ENCODE results near the gene MSRB3.
"Not testable (repeated sequence)": the region's sequence is repeated elsewhere in the genome, so short reads cannot be mapped to it uniquely, and the experiment has no call there.

Gene MSRB3

GRCh38 chr12:65278576-65279368 is at the start of gene MSRB3:
MSRB3 (plus strand) TSS chr12:65278683; CDS start chr12:65308580, 29,897 bp downstream.
- DNase-seq = peak; percentile 57

GRCh38 chr12:65229441-65229840 is 49.0 kb upstream of the MSRB3 start:
- DNase-seq = no peak

GRCh38 chr12:65232476-65233077 is 45.9 kb upstream of the MSRB3 start:
- DNase-seq = no peak

- DNase-seq = no peak
These were observed 41.3 kb upstream of the MSRB3 start for GRCh38 chr12:65237153-65237552.

GRCh38 chr12:65238609-65239008 is 39.9 kb upstream of the MSRB3 start:
- no peak for DNase-seq

- no peak for DNase-seq
These were observed 29.5 kb upstream of the MSRB3 start for GRCh38 chr12:65248656-65249633.

- no peak for DNase-seq
These were observed 26.0 kb upstream of the MSRB3 start for GRCh38 chr12:65252515-65252914.

GRCh38 chr12:65257986-65258385 is 20.5 kb upstream of the MSRB3 start:
- no peak for DNase-seq

- DNase-seq = no peak
These were observed 19.0 kb upstream of the MSRB3 start for GRCh38 chr12:65259501-65259900.

GRCh38 chr12:65263777-65264176 is 14.7 kb upstream of the MSRB3 start:
- no peak for DNase-seq

GRCh38 chr12:65266408-65266807 is 12.1 kb upstream of the MSRB3 start:
- no peak for DNase-seq

GRCh38 chr12:65269603-65270002 is 8.9 kb upstream of the MSRB3 start:
- no peak for DNase-seq

GRCh38 chr12:65274602-65275272 is 3.7 kb upstream of the MSRB3 start:
- DNase-seq = no peak

- no peak for DNase-seq
These were observed 2.9 kb upstream of the MSRB3 start for GRCh38 chr12:65275627-65276026.

- no peak for DNase-seq
These were observed 1.5 kb upstream of the MSRB3 start for GRCh38 chr12:65276916-65277530.

- peak; percentile 52 for DNase-seq
These were observed 398 bp upstream of the MSRB3 start for GRCh38 chr12:65277994-65278575.

GRCh38 chr12:65279369-65280112 is 1.1 kb downstream of the MSRB3 start:
- no peak for DNase-seq

- DNase-seq = no peak
These were observed 1.8 kb downstream of the MSRB3 start for GRCh38 chr12:65280306-65280705.

GRCh38 chr12:65282840-65283239 is 4.4 kb downstream of the MSRB3 start:
- DNase-seq = no peak

GRCh38 chr12:65285532-65285931 is 7.0 kb downstream of the MSRB3 start:
- not testable (repeated sequence) for DNase-seq

- no peak for DNase-seq
These were observed 8.9 kb downstream of the MSRB3 start for GRCh38 chr12:65287426-65287825.
